Tibial nerve (tissue), 4 donors: ENCODE data around the gene MTHFR.

ENCODE experiments used
- EP300 ChIP-seq, 2 donors: sonication (generic); formaldehyde crosslinking; IDR thresholded peaks; one replicate each; pipeline ENCODE4 v1.6.1; 2017; ENCODE audit warnings: antibody characterized with exemption in 2 of 2, mild to moderate bottlenecking in 1 of 2
- TF ChIP-seq, protein P1 (sequence below), 5 experiments: fragments of 200-600 bp in 3 of 5; fragments of 450-650 bp in 2 of 5; sonication (generic) in 3 of 5; IDR thresholded peaks; one replicate each; pipeline ENCODE4 v1.5.1; 2016 to 2019; ENCODE audit warnings: antibody characterized with exemption in 5 of 5, mild to moderate bottlenecking in 3 of 5, moderate library complexity in 2 of 5

- TF ChIP-seq, protein P1, sequence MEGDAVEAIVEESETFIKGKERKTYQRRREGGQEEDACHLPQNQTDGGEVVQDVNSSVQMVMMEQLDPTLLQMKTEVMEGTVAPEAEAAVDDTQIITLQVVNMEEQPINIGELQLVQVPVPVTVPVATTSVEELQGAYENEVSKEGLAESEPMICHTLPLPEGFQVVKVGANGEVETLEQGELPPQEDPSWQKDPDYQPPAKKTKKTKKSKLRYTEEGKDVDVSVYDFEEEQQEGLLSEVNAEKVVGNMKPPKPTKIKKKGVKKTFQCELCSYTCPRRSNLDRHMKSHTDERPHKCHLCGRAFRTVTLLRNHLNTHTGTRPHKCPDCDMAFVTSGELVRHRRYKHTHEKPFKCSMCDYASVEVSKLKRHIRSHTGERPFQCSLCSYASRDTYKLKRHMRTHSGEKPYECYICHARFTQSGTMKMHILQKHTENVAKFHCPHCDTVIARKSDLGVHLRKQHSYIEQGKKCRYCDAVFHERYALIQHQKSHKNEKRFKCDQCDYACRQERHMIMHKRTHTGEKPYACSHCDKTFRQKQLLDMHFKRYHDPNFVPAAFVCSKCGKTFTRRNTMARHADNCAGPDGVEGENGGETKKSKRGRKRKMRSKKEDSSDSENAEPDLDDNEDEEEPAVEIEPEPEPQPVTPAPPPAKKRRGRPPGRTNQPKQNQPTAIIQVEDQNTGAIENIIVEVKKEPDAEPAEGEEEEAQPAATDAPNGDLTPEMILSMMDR (IDR thresholded peaks at IDR 0.05) = no peak
- no peak for TF ChIP-seq EP300 (IDR thresholded peaks at IDR 0.05)
Observed at GRCh38 chr1:11804666-11805421, 920 bp downstream of the MTHFR start.
